Occipital lobe (tissue), 3 donors: ENCODE measurements around the gene KLHL20. TPM values are rescaled to one million over a fixed set of nuclear protein-coding genes. Genes with fewer than 3 reads are reported as not detected.

Experiments
- DNase-seq: peaks from one replicate; lab custom pipeline; 2025; lab: John Stamatoyannopoulos, UW
- small RNA-seq: library from RNA; depleted of rRNA; stranded (forward); fragments of <200 nt; gene quantifications from one replicate; pipeline ENCODE3, GENCODE V24; 2014
- total RNA-seq: library from RNA; depleted of rRNA; stranded (reverse); fragments of >200 nt; gene quantifications from one replicate; pipeline ENCODE4 v1.2.3, GENCODE V29; 2014

The KLHL20 gene
- total RNA-seq, 1 donor from 2014 or later, result 34.9 TPM

DNA sequence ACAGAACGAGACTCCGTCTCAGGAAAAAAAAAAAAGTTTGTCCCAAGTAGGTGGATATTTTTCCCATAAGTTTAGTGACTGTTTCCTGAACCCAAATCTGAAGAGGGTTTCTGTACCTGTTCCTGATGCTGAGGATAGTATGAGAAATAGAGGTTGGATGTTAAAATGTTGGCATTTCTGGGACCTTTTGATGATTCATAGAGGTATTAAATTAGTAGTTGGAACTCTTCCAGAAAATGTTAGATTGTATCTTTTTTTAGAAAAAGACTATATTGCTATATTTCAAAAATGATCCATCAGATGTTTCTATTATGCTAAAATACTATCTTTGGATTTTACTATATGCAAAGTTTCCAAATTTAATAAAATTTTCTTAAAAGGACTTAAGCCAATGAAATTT, 112.8 kb downstream of the KLHL20 start:
- DNase-seq, result no peak

DNA sequence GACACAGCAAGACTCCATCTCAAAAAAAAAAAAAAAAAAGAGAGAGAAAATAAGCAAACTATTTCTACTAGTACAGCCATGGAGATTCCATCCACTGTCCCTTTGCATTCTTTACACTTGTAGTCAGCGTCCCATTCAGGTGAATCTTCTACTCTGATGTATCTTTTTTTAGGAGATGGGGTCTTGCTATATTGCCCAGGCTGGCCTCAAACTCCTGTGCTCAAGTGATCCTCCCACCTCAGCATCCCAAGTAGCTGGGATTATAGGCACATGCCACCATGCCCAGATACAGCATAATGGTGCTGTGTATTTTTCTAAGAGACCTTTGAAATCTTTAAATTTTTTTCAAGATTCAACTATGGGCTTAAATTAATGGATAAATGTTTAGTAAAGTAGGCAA, 118.0 kb downstream of the KLHL20 start:
- DNase-seq, result no peak

Small RNA genes within 50 kb of the gene (small RNA-seq; reads per million reads assigned to genes)
- gene BX248409.1, result not detected
- not detected for gene RF00019

Other genes with a start within 250 kb of the KLHL20 start
- gene PRDX6, start 237.6 kb upstream of the KLHL20 start, total RNA-seq, result 38.4 TPM
- gene SLC9C2, start 111.9 kb upstream of the KLHL20 start, total RNA-seq, result 8.3 TPM
- not detected for gene TEX50, start 79.6 kb upstream of the KLHL20 start, total RNA-seq
- gene ANKRD45, start 45.1 kb upstream of the KLHL20 start, total RNA-seq, result 26.2 TPM
- gene DARS2, start 109.7 kb downstream of the KLHL20 start, total RNA-seq, result 13.3 TPM
- gene CENPL, start 109.9 kb downstream of the KLHL20 start, total RNA-seq, result 25.6 TPM
- gene GAS5, start 153.0 kb downstream of the KLHL20 start, total RNA-seq, result 605 TPM
- gene ZBTB37, start 153.4 kb downstream of the KLHL20 start, total RNA-seq, result 52.7 TPM
- 0.94 TPM for gene SERPINC1, start 202.3 kb downstream of the KLHL20 start, total RNA-seq